HG03196 (cell line): Measurements from ENCODE around the gene DSTN.

Experiments
- ATAC-seq: cut with Tn5 transposase; IDR thresholded peaks from one replicate; pipeline ENCODE4 v1.9.1; 2021; ENCODE audit not compliant: unreplicated experiment

Gene DSTN

DNA sequence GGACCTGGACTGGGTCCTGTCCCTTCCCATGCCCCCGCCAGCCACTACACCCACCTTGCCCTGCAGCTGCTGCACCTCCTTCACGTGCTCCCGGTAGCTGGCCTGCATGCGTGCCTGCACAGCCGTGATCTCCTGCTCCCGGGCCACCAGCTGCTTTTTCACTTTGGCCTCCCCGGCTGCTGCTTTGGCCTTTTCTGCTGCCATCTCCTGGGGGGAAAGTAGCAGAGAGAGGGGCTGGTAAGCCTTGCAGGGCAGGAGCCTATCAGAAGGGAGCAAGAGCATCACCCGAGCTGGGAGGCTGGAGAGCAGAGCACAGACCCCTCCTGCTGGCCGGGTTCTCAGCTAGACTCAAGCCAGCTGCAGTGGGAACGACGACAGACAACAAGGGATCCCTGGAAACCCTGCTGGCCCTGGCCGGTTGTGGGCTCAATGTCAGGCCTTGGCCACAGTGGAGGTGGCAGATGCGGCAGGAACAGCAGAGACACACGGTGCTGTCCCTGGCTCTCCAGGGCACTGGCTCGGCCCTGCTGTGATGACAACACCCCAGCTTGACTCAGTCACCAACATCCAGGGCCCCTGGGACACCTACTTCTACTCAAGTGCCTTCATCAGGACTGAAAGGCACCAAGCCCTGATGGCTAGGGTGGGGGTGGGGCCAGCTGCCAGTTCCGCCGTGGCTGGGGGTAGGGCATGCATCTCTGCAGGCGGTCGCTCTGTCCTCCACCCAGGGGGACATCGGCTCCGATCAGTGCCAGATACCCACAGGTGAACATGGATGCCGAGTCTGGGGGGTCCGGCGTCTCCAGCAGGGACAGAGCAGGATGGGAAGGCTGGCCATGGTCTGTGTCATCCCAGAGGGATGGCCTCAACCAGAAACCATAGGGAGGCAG lies 66.9 kb downstream of the DSTN start:
- ATAC-seq = no peak

DNA sequence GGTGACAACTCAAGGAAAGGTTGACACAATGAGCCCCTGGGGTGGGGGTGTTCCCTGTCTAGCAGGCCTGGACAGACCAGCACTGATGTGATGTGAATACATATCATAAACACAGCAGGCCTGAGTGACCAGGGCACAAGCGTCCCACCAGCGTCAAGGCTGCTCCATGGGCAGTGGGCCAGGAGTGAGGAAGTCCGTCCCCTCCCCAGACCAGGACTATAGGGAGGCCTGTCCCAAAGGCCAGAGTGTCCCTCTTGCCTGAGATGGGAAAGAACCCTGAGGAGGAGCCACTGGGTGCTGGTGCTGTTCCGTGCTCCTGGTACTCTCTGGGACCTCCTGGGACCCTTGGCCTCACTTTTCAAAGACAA lies 67.5 kb downstream of the DSTN start:
- no peak for ATAC-seq

DNA sequence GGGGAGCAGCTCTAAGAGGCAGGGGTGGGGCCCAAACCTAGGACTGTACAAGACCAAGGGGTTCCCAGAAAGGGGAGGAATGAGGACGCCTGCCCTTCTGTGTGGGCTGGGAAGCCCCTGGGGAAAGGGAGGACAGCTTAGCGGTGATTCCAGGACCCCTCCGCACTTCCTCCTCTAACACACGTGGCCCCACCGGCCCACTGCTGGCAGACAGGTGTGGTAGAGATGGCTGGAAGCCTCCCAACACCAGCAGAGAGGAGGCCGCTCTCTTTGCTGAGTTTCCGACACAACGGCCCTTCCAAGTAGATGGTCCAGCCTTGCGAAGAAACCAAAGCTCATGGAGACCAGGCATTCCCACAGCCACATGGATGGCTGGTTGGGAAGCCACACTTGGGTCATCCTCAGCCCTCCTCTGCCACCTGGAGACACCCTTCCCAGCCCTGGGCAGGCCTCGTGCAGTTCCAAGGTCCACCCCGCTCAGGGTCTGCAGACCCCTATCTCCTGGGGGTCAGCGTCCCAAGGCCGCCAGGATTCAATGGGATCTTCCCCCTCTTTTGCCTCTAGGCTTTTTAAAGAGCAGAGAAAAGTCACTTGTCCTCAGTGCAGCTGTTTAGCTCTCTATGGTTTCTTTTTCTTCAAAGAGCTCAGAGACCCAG lies 68.2 kb downstream of the DSTN start:
- ATAC-seq = no peak

DNA sequence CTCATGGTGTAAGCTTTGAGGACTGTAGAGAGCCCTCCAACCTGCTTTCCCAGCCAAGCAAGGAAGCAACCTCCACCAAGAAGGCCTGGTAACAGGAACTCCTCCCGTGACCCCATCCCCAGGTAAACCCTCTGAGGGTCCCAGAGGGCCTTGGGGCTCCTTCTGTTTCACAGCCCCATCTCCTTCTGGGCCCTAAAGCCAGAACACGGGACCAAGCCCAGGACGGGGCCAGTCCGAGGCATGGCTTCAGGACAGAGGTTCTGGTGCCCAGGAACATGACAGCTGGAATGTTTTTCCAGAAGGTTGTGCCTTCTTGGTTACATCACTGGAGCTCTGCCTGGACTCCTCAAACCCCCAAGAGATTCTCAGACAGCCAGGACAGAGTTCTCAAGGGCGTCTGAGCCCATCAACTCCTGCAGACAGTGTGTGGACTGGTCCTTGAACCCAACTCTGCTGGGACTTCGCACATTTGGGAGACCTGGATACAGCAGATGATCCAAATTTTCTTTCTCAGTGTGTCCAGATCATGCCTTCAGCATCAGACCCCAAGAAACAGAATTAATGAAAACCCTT lies 69.0 kb downstream of the DSTN start:
- no peak for ATAC-seq

DNA sequence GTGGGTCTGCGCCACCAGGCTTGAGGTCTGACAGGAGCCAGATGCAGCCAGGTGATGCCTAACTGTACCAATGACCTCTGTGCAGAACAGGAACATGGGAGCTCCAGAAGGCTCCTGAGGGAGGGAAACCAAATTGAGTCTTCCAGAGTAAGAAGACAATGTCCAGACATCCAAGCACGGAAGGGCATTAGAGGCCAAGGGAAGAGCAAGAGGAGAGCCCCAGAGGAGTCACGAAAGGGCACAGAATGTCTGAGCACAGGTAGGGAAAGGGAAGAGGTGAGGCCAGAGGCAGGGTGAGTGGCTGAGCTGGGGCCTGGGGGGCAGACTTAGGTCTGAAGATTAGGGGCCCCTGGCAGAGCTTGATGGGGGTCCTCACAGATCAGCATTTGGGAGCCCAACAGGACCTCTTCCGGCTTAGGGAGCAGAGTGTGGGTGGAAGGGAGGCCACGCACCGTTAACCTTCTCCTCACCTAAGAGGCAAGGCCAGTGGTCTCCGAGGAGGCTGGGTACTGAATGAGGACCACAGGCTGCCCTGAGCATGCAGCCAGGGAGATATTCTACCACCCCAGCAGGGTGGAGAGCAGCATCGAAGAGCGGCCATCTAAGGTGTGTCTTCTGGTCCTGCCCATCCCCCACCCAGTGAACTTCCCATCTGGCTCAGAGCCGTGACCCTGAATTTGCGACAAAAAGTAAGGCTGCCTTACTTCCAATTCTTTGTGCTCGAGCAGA lies 70.4 kb downstream of the DSTN start:
- ATAC-seq = no peak

DNA sequence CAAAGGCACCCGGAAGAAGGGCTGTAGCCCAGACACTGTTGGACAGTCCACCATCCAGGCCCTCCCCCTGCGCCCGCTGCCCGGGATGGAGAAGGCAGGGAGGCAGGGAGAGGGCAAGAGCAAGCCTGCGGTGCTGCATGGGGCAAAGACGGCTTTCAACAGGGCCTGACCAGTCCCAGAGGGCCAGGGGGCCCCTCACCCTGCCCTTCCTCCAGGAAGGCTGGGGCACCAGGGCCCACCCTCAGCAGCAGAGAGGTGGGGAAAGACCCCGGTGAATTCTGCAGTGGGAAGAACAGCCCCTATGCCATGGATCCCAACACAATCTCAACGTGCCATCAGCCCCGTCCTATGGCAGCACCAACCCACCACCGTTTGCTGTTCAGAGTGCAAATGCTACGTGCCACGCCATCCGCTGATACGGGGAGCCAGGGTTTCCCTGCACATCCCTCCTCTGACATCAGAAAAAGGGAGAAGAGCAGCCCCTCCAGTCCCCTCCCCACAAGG lies 71.1 kb downstream of the DSTN start:
- no peak for ATAC-seq

DNA sequence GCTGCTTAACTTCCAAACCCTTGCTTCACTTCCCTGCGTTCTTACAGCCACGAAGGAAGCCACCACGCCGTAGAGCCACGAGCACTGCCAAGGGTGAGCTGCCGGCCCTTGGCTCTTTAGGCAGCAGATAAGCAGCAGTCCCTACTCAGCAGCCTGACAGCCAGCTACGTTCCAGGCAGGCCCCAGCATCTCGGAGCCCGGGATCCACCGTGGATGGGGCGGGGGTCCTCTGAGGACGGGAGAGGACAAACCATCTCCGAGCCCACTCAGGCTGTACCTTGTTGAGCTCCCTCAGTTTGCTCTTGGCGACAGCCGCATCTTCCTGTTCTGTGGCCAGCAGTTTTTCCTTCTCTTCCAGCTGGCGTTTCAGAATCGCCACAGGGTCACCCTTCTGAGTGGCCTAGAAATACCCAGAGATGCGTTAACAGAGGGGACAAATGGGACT lies 71.7 kb downstream of the DSTN start:
- no peak for ATAC-seq

DNA sequence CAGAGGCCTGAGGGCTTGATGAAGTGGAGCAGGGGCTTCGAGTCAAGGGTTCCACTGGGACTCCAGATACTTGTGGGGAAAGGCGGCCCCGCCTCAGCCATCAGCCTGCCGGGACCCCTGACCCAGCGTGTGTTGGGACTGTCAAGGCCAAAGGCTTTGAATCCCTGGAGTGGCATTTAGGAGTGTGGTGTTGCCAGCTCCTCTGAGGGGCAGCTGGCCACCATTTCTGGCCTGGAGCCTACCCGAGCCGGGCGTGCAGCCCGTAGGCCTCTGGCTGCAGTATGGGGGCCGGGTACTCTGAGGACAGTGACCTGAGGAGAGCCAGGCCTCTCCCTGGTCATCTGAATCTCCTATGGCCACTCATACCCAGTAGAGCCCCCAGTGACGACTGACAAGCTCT lies 72.1 kb downstream of the DSTN start:
- no peak for ATAC-seq

DNA sequence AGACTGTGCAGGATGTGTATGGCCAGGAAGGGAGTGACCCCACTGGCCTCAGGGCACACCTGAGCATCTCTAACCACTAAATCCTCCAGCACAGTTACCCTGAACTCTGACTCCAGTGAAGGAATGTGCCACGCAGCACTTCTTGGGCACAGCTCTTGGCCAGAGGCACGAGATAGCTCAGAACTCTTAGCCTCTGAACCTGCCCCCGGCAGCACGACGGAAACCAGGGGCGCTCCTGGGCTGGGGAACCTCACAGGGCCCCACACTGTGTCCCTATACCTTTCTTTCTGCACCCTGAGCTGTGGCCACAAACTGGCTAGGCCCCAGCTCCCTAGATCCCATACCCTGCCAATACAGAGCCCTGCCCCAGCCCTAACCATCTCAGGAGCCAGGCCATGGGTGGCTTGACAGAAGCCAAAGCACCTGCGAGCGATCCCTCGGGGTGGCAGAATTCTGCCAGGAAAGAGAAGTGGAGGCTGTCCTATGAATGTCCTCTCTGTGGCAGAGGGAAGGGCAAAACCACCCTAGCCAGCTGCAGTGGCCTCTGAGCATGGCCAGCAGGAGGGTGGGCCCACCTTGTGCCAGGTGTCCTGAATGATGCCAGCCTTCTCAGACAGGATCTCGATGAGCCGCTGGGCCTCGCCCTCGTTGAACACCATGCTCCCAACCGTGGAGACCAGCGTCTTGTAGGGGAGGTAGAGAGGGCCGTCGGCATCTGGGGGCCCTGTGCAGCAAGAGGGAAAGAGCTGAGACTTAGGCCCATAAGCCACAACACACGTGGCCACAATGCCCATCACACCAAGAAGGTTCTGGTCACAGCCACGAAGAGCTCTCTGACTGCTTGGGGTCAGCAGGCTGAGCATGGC lies 72.8 kb downstream of the DSTN start:
- no peak for ATAC-seq

DNA sequence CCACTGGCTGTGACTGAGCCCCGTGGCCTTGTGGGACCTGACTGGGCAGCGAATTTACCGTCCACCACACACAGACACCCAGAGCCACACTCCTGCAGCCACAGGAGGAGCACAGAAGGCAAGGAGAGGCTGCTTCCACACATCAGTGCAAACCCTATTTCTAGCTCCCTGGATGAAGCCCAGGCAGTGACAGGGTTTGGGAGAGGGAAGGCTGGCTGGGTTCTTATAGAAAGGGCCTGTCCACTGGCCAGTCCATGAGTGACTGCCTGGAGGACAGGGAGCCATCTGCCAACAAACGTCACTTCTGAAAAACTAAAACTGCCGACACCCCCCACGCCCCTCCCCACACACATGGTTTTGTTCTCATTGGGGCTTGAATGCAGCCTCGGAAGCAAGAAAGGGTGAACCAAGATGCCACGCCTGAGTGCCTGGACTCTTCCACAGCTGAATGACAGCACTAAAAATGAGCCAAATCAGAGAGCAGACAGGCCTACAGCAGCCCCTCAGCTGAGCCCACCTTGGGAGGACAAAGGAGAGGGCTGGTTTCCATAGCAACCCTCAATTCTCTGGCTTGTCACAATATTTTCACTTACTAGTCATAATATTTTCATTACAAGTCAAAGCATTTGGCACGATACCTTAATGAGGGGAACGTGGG lies 73.8 kb downstream of the DSTN start:
- ATAC-seq = no peak

DNA sequence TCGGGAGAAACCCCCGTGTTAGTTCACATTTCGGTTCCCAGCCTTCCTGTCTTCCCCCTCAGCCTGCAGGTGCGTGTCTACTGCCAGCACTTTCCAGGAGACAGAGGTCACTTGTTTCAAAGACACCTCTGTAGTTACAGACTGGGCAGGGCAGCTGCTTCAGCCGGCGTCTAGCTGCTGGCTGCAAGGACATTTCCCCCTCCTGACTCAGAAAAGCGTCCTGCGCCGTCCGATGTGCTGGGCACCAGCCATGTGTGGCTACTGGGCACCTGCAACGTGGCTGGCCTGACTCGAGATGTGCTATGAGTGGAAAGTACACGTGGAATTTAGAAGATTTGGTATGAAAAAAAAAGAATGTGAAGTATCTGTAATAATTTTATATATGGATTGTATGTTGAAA lies 74.6 kb downstream of the DSTN start:
- ATAC-seq = no peak

DNA sequence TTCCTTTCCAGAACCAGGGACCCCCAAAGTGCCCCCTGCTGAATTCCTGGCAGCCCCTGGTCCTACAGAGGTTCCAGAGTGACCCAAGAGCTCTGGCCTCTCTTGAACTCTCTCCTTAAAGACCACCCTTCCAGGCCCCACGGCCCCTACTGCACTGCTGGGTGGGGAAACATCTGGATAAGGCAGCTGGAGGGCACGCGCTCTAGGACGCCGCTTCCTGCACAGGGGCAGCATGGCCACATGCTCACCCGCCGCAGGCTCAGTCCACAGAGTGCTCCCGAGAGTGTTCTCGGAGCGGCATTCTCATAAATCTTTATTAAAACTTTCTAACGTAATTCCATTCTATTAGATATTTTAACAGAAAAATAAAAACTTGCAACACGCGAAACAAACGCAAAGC lies 75.1 kb downstream of the DSTN start:
- ATAC-seq = no peak

DNA sequence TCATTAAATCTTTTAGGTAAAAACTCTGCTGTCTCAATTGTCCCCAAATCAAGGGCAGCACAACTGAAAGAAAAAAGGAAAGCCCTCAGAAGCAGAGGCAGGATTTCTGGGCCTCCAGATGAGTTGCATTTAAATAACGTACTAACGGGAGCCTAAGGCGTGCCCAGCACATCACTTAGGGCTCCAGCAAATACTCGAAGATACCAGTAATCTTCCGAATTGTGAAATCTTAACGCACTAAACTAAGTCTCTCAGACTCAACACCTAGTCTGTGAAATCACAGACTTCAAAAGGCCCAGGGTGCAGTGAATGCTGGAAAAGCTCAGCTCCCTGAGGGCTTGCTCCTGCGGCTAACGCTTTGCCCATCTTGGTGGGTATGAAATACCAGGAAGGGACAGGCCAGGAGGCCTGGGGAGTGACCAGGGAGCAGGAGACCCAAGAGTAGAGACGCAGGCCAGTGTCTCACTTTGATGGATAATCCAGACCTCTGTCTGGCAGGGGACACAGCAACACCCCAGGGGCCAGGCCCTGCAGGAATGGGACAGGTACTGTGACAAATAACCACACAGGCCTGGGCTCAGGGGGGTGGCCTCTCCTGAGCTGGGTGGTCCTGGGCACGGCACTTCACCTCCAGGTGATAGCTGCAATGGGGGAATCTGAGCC lies 75.8 kb downstream of the DSTN start:
- ATAC-seq = no peak

DNA sequence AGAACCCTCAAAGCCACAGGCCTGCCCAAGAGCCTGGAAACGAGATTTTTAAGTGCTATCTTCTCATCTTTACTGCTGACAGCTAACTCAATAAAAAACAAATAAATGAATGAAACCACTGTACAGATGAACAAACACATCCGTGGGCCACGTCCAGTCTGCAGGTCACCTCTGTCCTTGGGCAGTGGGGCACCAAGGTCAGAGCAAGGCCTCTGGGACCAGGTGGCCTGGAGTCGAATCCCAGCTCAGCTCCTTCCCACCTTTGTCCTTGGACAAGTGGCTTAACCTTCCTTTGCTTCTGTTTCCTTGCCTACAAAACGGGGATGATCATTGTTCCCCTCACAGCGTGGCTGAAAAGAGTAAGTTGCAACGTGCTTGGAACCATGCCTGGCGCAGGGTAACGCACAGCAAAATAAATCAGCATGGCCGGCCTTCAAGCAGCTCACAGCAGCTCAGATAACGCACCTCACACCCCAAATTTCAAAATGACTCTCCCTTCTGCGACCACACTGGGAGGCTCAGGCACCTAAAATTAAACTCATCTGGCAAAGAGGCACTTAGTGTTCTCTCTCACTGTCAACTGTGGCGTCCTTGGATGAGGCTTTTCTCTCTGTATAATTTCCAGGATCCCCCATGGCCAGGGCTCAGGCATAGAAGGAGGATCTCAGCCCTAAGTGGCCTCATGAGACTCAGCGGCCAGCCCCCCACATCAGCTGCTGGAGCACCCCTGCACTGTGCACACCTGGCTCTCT lies 76.5 kb downstream of the DSTN start:
- no peak for ATAC-seq

DNA sequence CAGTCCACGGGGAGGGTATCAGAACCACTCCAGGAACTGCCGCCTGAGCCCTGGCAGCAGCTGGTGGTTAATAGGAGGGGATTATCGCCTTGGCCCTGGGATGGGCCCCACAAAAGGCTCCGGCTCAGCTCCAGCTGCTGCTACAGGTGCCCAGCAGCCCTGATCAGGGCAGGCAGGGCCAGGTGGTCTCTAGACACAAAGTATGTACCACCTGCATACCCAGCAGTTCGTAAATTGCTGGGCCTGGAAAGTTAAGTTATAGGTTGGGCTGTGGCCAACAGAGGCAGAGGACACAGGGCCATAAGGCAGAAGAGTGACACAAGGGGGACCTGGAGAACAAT lies 77.1 kb downstream of the DSTN start:
- no peak for ATAC-seq

DNA sequence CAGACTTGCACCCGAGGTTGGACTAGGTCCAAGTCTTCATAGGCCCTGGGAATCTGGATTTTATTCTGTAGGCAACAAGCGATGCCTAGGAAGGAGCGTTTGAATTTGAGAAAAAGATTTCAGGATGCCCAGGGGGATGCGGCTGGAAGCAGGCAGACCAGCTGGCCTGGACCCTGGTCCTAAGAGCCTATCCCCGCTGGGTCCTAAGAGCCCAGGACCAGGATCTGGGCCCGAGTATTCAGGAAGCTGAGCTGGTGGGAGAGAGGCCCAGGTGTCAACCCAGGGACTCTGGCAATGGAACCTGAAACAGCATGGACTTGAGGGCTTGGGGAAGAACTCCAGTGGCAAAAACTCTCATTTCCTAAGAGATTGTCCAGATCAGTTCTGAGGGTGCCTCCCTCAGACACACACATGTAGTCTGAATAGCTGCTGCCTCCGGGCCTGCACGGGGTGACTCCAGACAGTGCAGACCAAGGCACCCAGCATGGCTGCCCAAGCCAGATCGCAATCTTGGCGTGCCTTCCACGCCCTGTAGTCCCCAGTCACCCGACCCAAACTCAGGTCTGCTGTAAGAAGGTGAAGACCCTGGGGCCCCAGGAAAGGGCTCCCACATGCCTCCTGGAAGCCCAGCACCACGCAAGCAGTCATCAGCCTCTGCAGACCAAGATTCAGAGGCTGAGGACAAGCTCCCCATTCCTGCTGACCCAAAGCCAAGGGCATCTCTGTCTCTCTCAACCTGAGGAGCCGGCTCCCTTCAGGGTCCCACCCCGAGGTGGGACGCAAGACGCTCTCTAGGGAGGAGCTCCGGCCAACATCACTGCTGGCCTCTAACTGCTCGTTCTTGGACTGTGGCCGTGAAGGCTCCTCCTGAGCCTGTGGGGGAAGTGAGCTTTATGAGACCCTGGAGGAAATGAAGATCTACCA lies 77.8 kb downstream of the DSTN start:
- ATAC-seq = no peak

DNA sequence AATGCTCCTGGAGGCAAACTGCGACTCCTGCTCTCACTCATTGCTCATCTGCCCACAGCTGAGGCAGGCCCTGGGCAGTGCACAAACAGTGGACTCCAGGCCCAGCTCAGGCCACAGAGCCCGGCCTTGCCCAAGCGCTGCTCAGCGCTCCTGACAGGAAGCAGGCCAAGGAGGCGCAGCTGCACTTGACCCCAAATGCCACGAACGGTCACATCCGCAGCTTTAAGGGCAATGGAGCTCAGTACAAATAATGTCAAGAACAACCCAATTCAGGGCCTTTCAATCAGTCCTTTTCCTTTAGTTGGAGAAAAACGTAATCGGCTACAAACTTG lies 78.4 kb downstream of the DSTN start:
- ATAC-seq = no peak
